Mesendoderm (in vitro differentiated cells): Measurements from ENCODE around the gene PCAT7.

Source experiments
- DNase-seq: peaks from one replicate; pipeline ENCODE4 v3.0.0; 2013
- H2AK5ac ChIP-seq: 2 replicates; pipeline ENCODE4 v1.6.1; 2013; ENCODE audit warnings: low read length, inconsistent platforms
- H2BK120ac ChIP-seq: 2 replicates; pipeline ENCODE4 v1.6.1; 2013; ENCODE audit warnings: low read depth, mild to moderate bottlenecking, low read length, moderate library complexity, mixed read lengths
- H2BK15ac ChIP-seq: replicated peaks from 2 replicates; pipeline ENCODE4 v1.6.1; 2013; ENCODE audit warnings: low read depth, mild to moderate bottlenecking, moderate library complexity
- H2BK5ac ChIP-seq: 2 replicates; pipeline ENCODE4 v1.6.1; 2013; ENCODE audit warnings: low read length, inconsistent platforms
- H3K18ac ChIP-seq: 2 replicates; pipeline ENCODE4 v1.6.1; 2013; ENCODE audit warnings: mild to moderate bottlenecking, low read length, mixed read lengths
- H3K23ac ChIP-seq: one replicate; pipeline ENCODE4 v1.6.1; 2013; ENCODE audit warnings: low read length
- H3K27ac ChIP-seq: 2 replicates; pipeline ENCODE4 v1.5.1; 2013; ENCODE audit warnings: low read depth, mild to moderate bottlenecking, inconsistent platforms, low read length, moderate library complexity
- H3K27me3 ChIP-seq: 2 replicates; pipeline ENCODE4 v1.6.1; 2013; ENCODE audit warnings: low read length, control low read depth, mild to moderate bottlenecking, inconsistent platforms; ENCODE audit not compliant: insufficient read depth, poor library complexity
- H3K36me3 ChIP-seq: 2 replicates; pipeline ENCODE4 v1.6.1; 2013; ENCODE audit warnings: low read length, inconsistent platforms; ENCODE audit not compliant: control insufficient read depth, insufficient read depth
- H3K4ac ChIP-seq: one replicate; pipeline ENCODE4 v1.6.1; 2013; ENCODE audit warnings: low read depth, mild to moderate bottlenecking, low read length, moderate library complexity
- H3K4me1 ChIP-seq: 2 replicates; pipeline ENCODE4 v1.6.1; 2013; ENCODE audit warnings: low read depth, low read length, inconsistent platforms; ENCODE audit not compliant: control insufficient read depth
- H3K4me2 ChIP-seq: 2 replicates; pipeline ENCODE4 v1.6.1; 2013; ENCODE audit warnings: low read length
- H3K4me3 ChIP-seq: 2 replicates; pipeline ENCODE4 v1.5.1; 2013; ENCODE audit warnings: mild to moderate bottlenecking, low read length
- H3K56ac ChIP-seq: one replicate; pipeline ENCODE4 v1.6.1; 2013; ENCODE audit warnings: low read length
- H3K79me1 ChIP-seq: 2 replicates; pipeline ENCODE4 v1.6.1; 2013; ENCODE audit warnings: low read length, inconsistent platforms
- H3K79me2 ChIP-seq: 2 replicates; pipeline ENCODE4 v1.6.1; 2013; ENCODE audit warnings: mild to moderate bottlenecking, low read length; ENCODE audit not compliant: control insufficient read depth, insufficient read depth
- H3K9ac ChIP-seq: 2 replicates; pipeline ENCODE4 v1.6.1; 2013; ENCODE audit warnings: low read length, inconsistent platforms
- H4K5ac ChIP-seq: one replicate; pipeline ENCODE4 v1.6.1; 2013; ENCODE audit warnings: low read length
- H4K8ac ChIP-seq: one replicate; pipeline ENCODE4 v1.6.1; 2013; ENCODE audit warnings: low read depth, mild to moderate bottlenecking, control low read depth, low read length, moderate library complexity
- WGBS: extraction: QIAGEN DNeasy Blood & Tissue Kit; methylation state at CpG from one replicate; pipeline ENCODE4 v1.1.7; 2013; ENCODE audit warnings: low lambda C conversion rate, missing lambda C conversion rate; ENCODE audit not compliant: insufficient coverage; ENCODE audit errors: extremely low coverage; 5-methylcytosine and 5-hydroxymethylcytosine counted together

PCAT7 gene

GRCh38 chr9:94514722-94515121 is 40.2 kb upstream of the PCAT7 start:
- Histone ChIP-seq H3K56ac (no peak overlapping the region), H4K8ac (no peak overlapping the region), H2BK5ac (no peak overlapping the region), H3K4ac (no peak overlapping the region), H3K9ac (no peak overlapping the region), H2BK120ac (no peak overlapping the region), H3K36me3 (no peaks in the 10 kb centered on the region), H3K79me2 (no peaks in the 10 kb centered on the region), H3K27me3 (no peaks in the 10 kb centered on the region), H3K27ac (no peak overlapping the region), H3K4me3 (no peak overlapping the region), H3K79me1 (no peaks in the 10 kb centered on the region), H3K4me1 (no peaks in the 10 kb centered on the region), H2AK5ac (no peak overlapping the region), H3K23ac (no peak overlapping the region), H3K18ac (no peak overlapping the region), H2BK15ac (no peak overlapping the region), H3K4me2 (no peak overlapping the region), H4K5ac (no peak overlapping the region)
- WGBS, result no CpG with 5 or more reads among the region's 3 CpGs
- DNase-seq, result no peak

GRCh38 chr9:94517254-94517653 is 37.6 kb upstream of the PCAT7 start:
- no peak overlapping the region for H3K4ac ChIP-seq
- no peak for DNase-seq
- no peak overlapping the region for H3K23ac ChIP-seq
- no peak overlapping the region for H2BK5ac ChIP-seq
- no peak overlapping the region for H3K4me3 ChIP-seq
- no peak overlapping the region for H2BK15ac ChIP-seq
- H3K4me2 ChIP-seq, result no peak overlapping the region
- H3K79me1 ChIP-seq, result no peaks in the 10 kb centered on the region
- no peaks in the 10 kb centered on the region for H3K36me3 ChIP-seq
- no peaks in the 10 kb centered on the region for H3K79me2 ChIP-seq
- no peak overlapping the region for H4K8ac ChIP-seq
- H2AK5ac ChIP-seq, result no peak overlapping the region
- no peaks in the 10 kb centered on the region for H3K27me3 ChIP-seq
- no peak overlapping the region for H3K27ac ChIP-seq
- H3K18ac ChIP-seq, result no peak overlapping the region
- H3K56ac ChIP-seq, result no peak overlapping the region
- H4K5ac ChIP-seq, result no peak overlapping the region
- no CpG with 5 or more reads among the region's 4 CpGs for WGBS
- H3K4me1 ChIP-seq, result no peaks in the 10 kb centered on the region
- no peak overlapping the region for H3K9ac ChIP-seq
- H2BK120ac ChIP-seq, result no peak overlapping the region

GRCh38 chr9:94525396-94526035 is 29.4 kb upstream of the PCAT7 start:
- H3K4ac ChIP-seq, result no peak overlapping the region
- H4K8ac ChIP-seq, result no peak overlapping the region
- H2AK5ac ChIP-seq, result no peak overlapping the region
- H3K18ac ChIP-seq, result no peak overlapping the region
- H3K36me3 ChIP-seq, result no peaks in the 10 kb centered on the region
- H3K27me3 ChIP-seq, result no peaks in the 10 kb centered on the region
- no peak overlapping the region for H2BK120ac ChIP-seq
- H4K5ac ChIP-seq, result no peak overlapping the region
- H3K9ac ChIP-seq, result no peak overlapping the region
- DNase-seq, result no peak
- H3K4me3 ChIP-seq, result no peak overlapping the region
- H3K56ac ChIP-seq, result no peak overlapping the region
- no peak overlapping the region for H3K4me2 ChIP-seq
- WGBS, result no CpG with 5 or more reads among the region's 7 CpGs
- no peaks in the 10 kb centered on the region for H3K4me1 ChIP-seq
- H3K23ac ChIP-seq, result no peak overlapping the region
- H2BK5ac ChIP-seq, result no peak overlapping the region
- no peak overlapping the region for H2BK15ac ChIP-seq
- H3K79me2 ChIP-seq, result no peaks in the 10 kb centered on the region
- no peak overlapping the region for H3K27ac ChIP-seq
- H3K79me1 ChIP-seq, result no peaks in the 10 kb centered on the region

- Histone ChIP-seq H3K36me3 (no peaks in the 10 kb centered on the region), H2BK120ac (no peak overlapping the region), H3K9ac (no peak overlapping the region), H3K18ac (no peak overlapping the region), H4K8ac (no peak overlapping the region), H3K27ac (no peak overlapping the region), H3K4me2 (no peak overlapping the region), H3K4ac (no peak overlapping the region), H3K79me2 (no peaks in the 10 kb centered on the region), H3K27me3 (no peaks in the 10 kb centered on the region), H4K5ac (no peak overlapping the region), H2BK5ac (no peak overlapping the region), H2AK5ac (no peak overlapping the region), H2BK15ac (no peak overlapping the region), H3K23ac (no peak overlapping the region), H3K56ac (no peak overlapping the region), H3K4me1 (no peaks in the 10 kb centered on the region), H3K4me3 (no peak overlapping the region), H3K79me1 (no peaks in the 10 kb centered on the region)
- no peak for DNase-seq
- WGBS, result no CpG with 5 or more reads among the region's 1 CpG
Measured at GRCh38 chr9:94526271-94526670, 28.6 kb upstream of the PCAT7 start.

GRCh38 chr9:94526951-94527350 is 27.9 kb upstream of the PCAT7 start:
- no peak overlapping the region for H4K8ac ChIP-seq
- H3K4me1 ChIP-seq, result no peaks in the 10 kb centered on the region
- H3K27me3 ChIP-seq, result no peaks in the 10 kb centered on the region
- H2BK15ac ChIP-seq, result no peak overlapping the region
- H3K18ac ChIP-seq, result no peak overlapping the region
- H3K9ac ChIP-seq, result no peak overlapping the region
- no peak overlapping the region for H3K4me3 ChIP-seq
- no peak overlapping the region for H4K5ac ChIP-seq
- no peak overlapping the region for H2AK5ac ChIP-seq
- H2BK5ac ChIP-seq, result no peak overlapping the region
- WGBS, result no CpG with 5 or more reads among the region's 1 CpG
- H3K36me3 ChIP-seq, result no peaks in the 10 kb centered on the region
- no peaks in the 10 kb centered on the region for H3K79me2 ChIP-seq
- H3K56ac ChIP-seq, result no peak overlapping the region
- H3K79me1 ChIP-seq, result no peaks in the 10 kb centered on the region
- H3K27ac ChIP-seq, result no peak overlapping the region
- no peak for DNase-seq
- H2BK120ac ChIP-seq, result no peak overlapping the region
- no peak overlapping the region for H3K4ac ChIP-seq
- no peak overlapping the region for H3K23ac ChIP-seq
- no peak overlapping the region for H3K4me2 ChIP-seq

- Histone ChIP-seq H4K5ac (no peak overlapping the region), H3K79me1 (no peaks in the 10 kb centered on the region), H2AK5ac (no peak overlapping the region), H3K9ac (no peak overlapping the region), H3K56ac (no peak overlapping the region), H3K36me3 (no peaks in the 10 kb centered on the region), H2BK5ac (no peak overlapping the region), H3K27ac (no peak overlapping the region), H3K27me3 (no peaks in the 10 kb centered on the region), H2BK120ac (no peak overlapping the region), H3K23ac (no peak overlapping the region), H3K4me1 (no peaks in the 10 kb centered on the region), H3K18ac (no peak overlapping the region), H3K4me2 (no peak overlapping the region), H4K8ac (no peak overlapping the region), H3K4ac (no peak overlapping the region), H3K79me2 (no peaks in the 10 kb centered on the region), H2BK15ac (no peak overlapping the region), H3K4me3 (no peak overlapping the region)
- no peak for DNase-seq
- no CpG with 5 or more reads among the region's 4 CpGs for WGBS
Measured at GRCh38 chr9:94528886-94529285, 26.0 kb upstream of the PCAT7 start.
